HCT116 (cell line): Measurements from ENCODE around the gene ZBTB20. TPM values are rescaled to one million over a fixed set of nuclear protein-coding genes. Genes with fewer than 3 reads are reported as not detected.

ENCODE experiments used
- ATAC-seq: fragments of 200-7000 bp; cut with Tn5 transposase; 2 replicates; pipeline ENCODE4 v1.9.1; 2020; ENCODE audit warnings: mild to moderate bottlenecking, moderate library complexity
- BruUV-seq: library from RNA; stranded (reverse); fragments of 400-500 nt; replicated peaks from 2 replicates; lab custom pipeline; 2021; lab: Mats Ljungman, UMichigan
- CTCF ChIA-PET: fragments of 300-600 bp; sonication (Branson Sonifier 250); formaldehyde crosslinking; loops from one replicate; lab custom pipeline; 2021; ENCODE audit warnings: antibody characterized with exemption; lab: Charles Lee
- POLR2A ChIA-PET: fragments of 300-600, 350-600 bp; sonication (Branson Sonifier 250); formaldehyde crosslinking; loops from one replicate; lab custom pipeline; 2021; ENCODE audit warnings: antibody characterized with exemption; lab: Charles Lee
- RAD21 ChIA-PET, 2 experiments: fragments of 300-600 bp; sonication (Branson Sonifier 250); formaldehyde crosslinking; loops; one replicate each; lab custom pipeline; 2023; ENCODE audit warnings: low total read pairs in 2 of 2; ENCODE audit not compliant: uncharacterized antibody in 2 of 2, unreplicated experiment in 2 of 2, low non-redundant PET in 1 of 2; lab: Charles Lee
- DNase-seq: peaks from one replicate; pipeline ENCODE4 v3.0.0-alpha.2; 2010; ENCODE audit warnings: low read depth, low spot score
- H2AFZ ChIP-seq: fragments of 200-600 bp; shearing (Covaris generic), sonication (generic); 2 replicates; pipeline ENCODE4 v1.6.1; 2017; ENCODE audit warnings: low read depth, mixed run types, mixed read lengths, antibody characterized with exemption, low read length; ENCODE audit not compliant: poor library complexity, severe bottlenecking
- H3K27ac ChIP-seq: 2 replicates; pipeline ENCODE4 v1.5.1; 2012; ENCODE audit warnings: low read depth, low read length
- H3K27me3 ChIP-seq: fragments of 200-600 bp; sonication (generic); 2 replicates; pipeline ENCODE4 v1.6.1; 2016; ENCODE audit warnings: mixed run types, low read length, mixed read lengths; ENCODE audit not compliant: insufficient read depth
- H3K36me3 ChIP-seq, 2 experiments: fragments of 200-500 bp in 1 of 2; fragments of 200-600 bp in 1 of 2; sonication (Bioruptor generic) in 1 of 2; sonication (generic) in 1 of 2; 2 replicates each; pipeline versions ENCODE4 v1.5.1 to v1.6.1; 2014 to 2016; ENCODE audit warnings: low read length in 2 of 2, inconsistent platforms in 1 of 2, mixed read lengths in 1 of 2, mixed run types in 1 of 2; ENCODE audit not compliant: insufficient read depth in 2 of 2, control insufficient read depth in 1 of 2
- H3K4me1 ChIP-seq, 2 experiments: fragments of 200-600 bp in 1 of 2; sonication (generic) in 1 of 2; 2 replicates each; pipeline versions ENCODE4 v1.5.1 to v1.6.1; 2012 to 2017; ENCODE audit warnings: low read length in 2 of 2, inconsistent platforms in 1 of 2, mild to moderate bottlenecking in 1 of 2, mixed read lengths in 1 of 2, mixed run types in 1 of 2, moderate library complexity in 1 of 2; ENCODE audit not compliant: insufficient read depth in 2 of 2, control insufficient read depth in 1 of 2
- H3K4me2 ChIP-seq: fragments of 200-600 bp; sonication (generic); 2 replicates; pipeline ENCODE4 v1.6.1; 2017; ENCODE audit warnings: mixed run types, low read length, mixed read lengths
- H3K4me3 ChIP-seq, 2 experiments: fragments of 200-600 bp in 1 of 2; sonication (generic) in 1 of 2; replicated peaks in 1 of 2; 2 replicates each; pipeline ENCODE4 v1.5.1; 2011 to 2016; ENCODE audit warnings: low read length in 2 of 2, control low read depth in 1 of 2, low read depth in 1 of 2, mild to moderate bottlenecking in 1 of 2, mixed read lengths in 1 of 2, mixed run types in 1 of 2
- H3K79me2 ChIP-seq: fragments of 200-600 bp; sonication (generic); 2 replicates; pipeline ENCODE4 v1.6.1; 2017; ENCODE audit warnings: mild to moderate bottlenecking, mixed run types, low read length, moderate library complexity, mixed read lengths; ENCODE audit not compliant: insufficient read depth
- H3K9ac ChIP-seq: fragments of 200-600 bp; sonication (generic); 2 replicates; pipeline ENCODE4 v1.6.1; 2016; ENCODE audit warnings: low read length, mixed read lengths
- H3K9me2 ChIP-seq: fragments of 200-600 bp; sonication (generic), shearing (Covaris generic); 2 replicates; pipeline ENCODE4 v1.6.1; 2017; ENCODE audit warnings: mixed run types, mild to moderate bottlenecking, moderate library complexity; ENCODE audit not compliant: insufficient read depth
- H3K9me3 ChIP-seq, 2 experiments: fragments of 200-500 bp in 1 of 2; fragments of 200-600 bp in 1 of 2; sonication (Bioruptor generic) in 1 of 2; sonication (generic) in 1 of 2; 2 replicates each; pipeline ENCODE4 v1.6.1; 2014 to 2017; ENCODE audit warnings: low read length in 2 of 2, mixed read lengths in 2 of 2, inconsistent platforms in 1 of 2, low read depth in 1 of 2, mild to moderate bottlenecking in 1 of 2, mixed run types in 1 of 2, moderate library complexity in 1 of 2; ENCODE audit not compliant: control insufficient read depth in 1 of 2, insufficient read depth in 1 of 2
- H4K20me1 ChIP-seq: fragments of 200-600 bp; sonication (generic), shearing (Covaris generic); 2 replicates; pipeline ENCODE4 v1.6.1; 2017; ENCODE audit warnings: mixed run types, mild to moderate bottlenecking, moderate library complexity; ENCODE audit not compliant: insufficient read depth
- CBX3 ChIP-seq: IDR thresholded peaks from 2 replicates; pipeline ENCODE4 v1.6.1; 2012; ENCODE audit warnings: low read depth
- ELF1 ChIP-seq: IDR thresholded peaks from 2 replicates; pipeline ENCODE4 v1.6.1; 2012; ENCODE audit warnings: low read depth, borderline replicate concordance
- EZH2phosphoT487 ChIP-seq: fragments of 200-600 bp; IDR thresholded peaks from 2 replicates; pipeline ENCODE4 v1.6.1; 2018; ENCODE audit warnings: antibody characterized with exemption, borderline replicate concordance
- FOSL1 ChIP-seq: IDR thresholded peaks from 2 replicates; pipeline ENCODE4 v1.6.1; 2012; ENCODE audit warnings: low read depth
- POLR2AphosphoS5 ChIP-seq: IDR thresholded peaks from 2 replicates; pipeline ENCODE4 v1.6.1; 2011; ENCODE audit warnings: mild to moderate bottlenecking, low read depth, low read length, moderate library complexity
- RAD21 ChIP-seq: IDR thresholded peaks from 2 replicates; pipeline ENCODE4 v1.6.1; 2012; ENCODE audit warnings: low read depth, mild to moderate bottlenecking
- SIN3A ChIP-seq: IDR thresholded peaks from 2 replicates; pipeline ENCODE4 v1.6.1; 2012; ENCODE audit warnings: low read depth
- SP1 ChIP-seq: IDR thresholded peaks from 2 replicates; pipeline ENCODE4 v1.6.1; 2012; ENCODE audit warnings: low read depth
- ZFX ChIP-seq: fragments of 450-650 bp; IDR thresholded peaks from 2 replicates; pipeline ENCODE4 v1.6.1; 2017
- intact Hi-C: fragments of 100-400 bp; cut with micrococcal nuclease; formaldehyde crosslinking; loops from 2 replicates; pipeline ENCODE4 v1.10.0; 2022
- total RNA-seq: library from RNA; stranded (reverse); gene quantifications from one replicate; pipeline ENCODE4 v1.2.1, GENCODE V29; 2021; ENCODE audit not compliant: unreplicated experiment
- TF ChIP-seq, protein P1 (sequence below), 3 experiments: fragments of 200-600 bp in 1 of 3; sonication (generic) in 1 of 3; IDR thresholded peaks in 2 of 3; conservative IDR thresholded peaks in 1 of 3; 2 replicates each; pipeline ENCODE4 v1.5.1; 2012 to 2017; ENCODE audit warnings: low read depth in 2 of 3, low read length in 2 of 3, antibody characterized with exemption in 1 of 3, borderline replicate concordance in 1 of 3, control low read depth in 1 of 3, mild to moderate bottlenecking in 1 of 3, mixed read lengths in 1 of 3, mixed run types in 1 of 3, moderate library complexity in 1 of 3; ENCODE audit not compliant: insufficient read depth in 1 of 3
- TF ChIP-seq, protein P2 (sequence below): IDR thresholded peaks from 2 replicates; pipeline ENCODE4 v1.6.1; 2012; ENCODE audit warnings: low read depth
- TF ChIP-seq, protein P3 (sequence below): IDR thresholded peaks from 2 replicates; pipeline ENCODE4 v1.6.1; 2012

Gene ZBTB20
- total RNA-seq, 1 experiment from 2014 or later: 42.1 TPM

DNA sequence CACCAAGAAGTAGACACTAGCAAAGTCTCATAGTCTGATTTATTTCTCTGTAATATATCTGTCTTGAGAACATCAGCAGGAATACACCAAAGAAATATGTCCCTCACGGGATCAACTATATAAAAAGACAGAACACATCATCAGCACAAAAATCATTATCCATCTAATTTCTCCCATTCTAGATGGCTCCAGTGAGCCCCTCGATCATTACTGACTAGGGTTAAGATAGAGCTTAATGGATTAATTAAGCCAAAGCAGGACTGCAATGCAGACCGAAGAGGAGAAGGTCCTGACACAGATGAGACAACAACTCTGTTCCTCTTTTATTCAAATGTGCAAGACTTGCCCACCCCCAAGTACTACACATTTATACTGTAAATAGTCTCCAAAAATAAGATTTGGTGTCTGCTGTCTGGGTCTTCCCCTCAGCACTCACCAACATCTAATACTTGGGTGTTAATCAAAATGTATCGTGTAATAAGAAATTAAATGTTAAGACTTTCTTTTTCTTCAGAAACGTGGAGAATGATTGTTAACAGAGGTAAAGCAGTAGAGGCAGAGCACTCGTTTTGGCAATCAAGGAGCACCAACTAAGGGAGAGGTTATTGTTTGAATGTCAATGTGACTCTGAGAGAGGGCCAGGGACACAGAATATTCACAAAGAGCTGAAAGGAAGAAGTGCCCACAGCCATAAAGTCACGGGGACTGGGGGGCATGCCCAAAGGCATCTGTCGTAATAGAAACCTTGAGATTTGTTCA, 719.6 kb downstream of the ZBTB20 start:
- H3K9me3 ChIP-seq: no peaks in the 10 kb centered on the region
- ChIA-PET CTCF (no interaction called here), POLR2A (no interaction called here), RAD21 (no interaction called here)
- H3K4me1 ChIP-seq: peaks cover 3 to 11% of the 10 kb centered on the region in 2 experiments; a peak in 2 of 4 replicates
- 0 out of 2 replicates have a peak, but pooled peaks cover 3% of the 10 kb centered on the region for H4K20me1 ChIP-seq
- no TSS peak for BruUV-seq
- no peak overlapping the region for H3K4me3 ChIP-seq
- TF ChIP-seq EZH2phosphoT487: no peak
- H3K79me2 ChIP-seq: peaks cover 92% of the 10 kb centered on the region
- H2AFZ ChIP-seq: no peak overlapping the region
- H3K27me3 ChIP-seq: no peaks in the 10 kb centered on the region
- intact Hi-C loops: no loop called here
- ATAC-seq (no peak), DNase-seq (no peak)
- H3K9ac ChIP-seq: no peak overlapping the region
- H3K4me2 ChIP-seq: no peak overlapping the region
- H3K36me3 ChIP-seq: no peaks in the 10 kb centered on the region
- H3K27ac ChIP-seq: no peak overlapping the region
- no peaks in the 10 kb centered on the region for H3K9me2 ChIP-seq

DNA sequence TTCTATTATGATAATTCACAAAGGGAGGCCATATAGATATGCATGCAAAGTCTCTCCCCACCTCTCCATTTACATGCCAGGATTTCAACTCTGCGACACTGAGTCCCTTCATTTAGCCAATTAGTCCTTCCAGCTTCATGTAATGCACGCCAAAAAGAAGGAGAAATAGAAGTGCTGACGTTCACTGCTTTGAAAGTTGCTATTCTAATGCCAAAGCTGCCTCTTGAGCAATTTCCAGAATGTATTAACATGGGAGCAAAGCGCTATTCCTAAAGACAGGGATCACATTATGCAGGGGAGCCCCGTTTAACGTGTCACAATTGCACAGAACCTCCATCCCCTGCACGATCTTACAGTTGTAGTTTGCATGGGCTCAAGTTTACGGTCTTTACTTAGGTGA, 722.8 kb downstream of the ZBTB20 start:
- no peak for DNase-seq
- intact Hi-C loops: no loop called here
- ATAC-seq: no peak
- H3K4me3 ChIP-seq: no peak overlapping the region
- no peak for TF ChIP-seq SP1
- TF ChIP-seq CBX3: no peak
- TF ChIP-seq FOSL1: no peak
- no peak for TF ChIP-seq RAD21
- no peak for TF ChIP-seq ELF1
- no peak for TF ChIP-seq EZH2phosphoT487
- TF ChIP-seq, protein P1, sequence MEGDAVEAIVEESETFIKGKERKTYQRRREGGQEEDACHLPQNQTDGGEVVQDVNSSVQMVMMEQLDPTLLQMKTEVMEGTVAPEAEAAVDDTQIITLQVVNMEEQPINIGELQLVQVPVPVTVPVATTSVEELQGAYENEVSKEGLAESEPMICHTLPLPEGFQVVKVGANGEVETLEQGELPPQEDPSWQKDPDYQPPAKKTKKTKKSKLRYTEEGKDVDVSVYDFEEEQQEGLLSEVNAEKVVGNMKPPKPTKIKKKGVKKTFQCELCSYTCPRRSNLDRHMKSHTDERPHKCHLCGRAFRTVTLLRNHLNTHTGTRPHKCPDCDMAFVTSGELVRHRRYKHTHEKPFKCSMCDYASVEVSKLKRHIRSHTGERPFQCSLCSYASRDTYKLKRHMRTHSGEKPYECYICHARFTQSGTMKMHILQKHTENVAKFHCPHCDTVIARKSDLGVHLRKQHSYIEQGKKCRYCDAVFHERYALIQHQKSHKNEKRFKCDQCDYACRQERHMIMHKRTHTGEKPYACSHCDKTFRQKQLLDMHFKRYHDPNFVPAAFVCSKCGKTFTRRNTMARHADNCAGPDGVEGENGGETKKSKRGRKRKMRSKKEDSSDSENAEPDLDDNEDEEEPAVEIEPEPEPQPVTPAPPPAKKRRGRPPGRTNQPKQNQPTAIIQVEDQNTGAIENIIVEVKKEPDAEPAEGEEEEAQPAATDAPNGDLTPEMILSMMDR (IDR thresholded peaks at IDR 0.05 in 2 of 3, conservative IDR thresholded peaks at IDR 0.05 in 1 of 3; ENCODE audit: borderline replicate concordance in 1 of 3, insufficient read depth in 1 of 3, low read depth in 2 of 3, low read length in 2 of 3): no peak
- TF ChIP-seq, protein P2, sequence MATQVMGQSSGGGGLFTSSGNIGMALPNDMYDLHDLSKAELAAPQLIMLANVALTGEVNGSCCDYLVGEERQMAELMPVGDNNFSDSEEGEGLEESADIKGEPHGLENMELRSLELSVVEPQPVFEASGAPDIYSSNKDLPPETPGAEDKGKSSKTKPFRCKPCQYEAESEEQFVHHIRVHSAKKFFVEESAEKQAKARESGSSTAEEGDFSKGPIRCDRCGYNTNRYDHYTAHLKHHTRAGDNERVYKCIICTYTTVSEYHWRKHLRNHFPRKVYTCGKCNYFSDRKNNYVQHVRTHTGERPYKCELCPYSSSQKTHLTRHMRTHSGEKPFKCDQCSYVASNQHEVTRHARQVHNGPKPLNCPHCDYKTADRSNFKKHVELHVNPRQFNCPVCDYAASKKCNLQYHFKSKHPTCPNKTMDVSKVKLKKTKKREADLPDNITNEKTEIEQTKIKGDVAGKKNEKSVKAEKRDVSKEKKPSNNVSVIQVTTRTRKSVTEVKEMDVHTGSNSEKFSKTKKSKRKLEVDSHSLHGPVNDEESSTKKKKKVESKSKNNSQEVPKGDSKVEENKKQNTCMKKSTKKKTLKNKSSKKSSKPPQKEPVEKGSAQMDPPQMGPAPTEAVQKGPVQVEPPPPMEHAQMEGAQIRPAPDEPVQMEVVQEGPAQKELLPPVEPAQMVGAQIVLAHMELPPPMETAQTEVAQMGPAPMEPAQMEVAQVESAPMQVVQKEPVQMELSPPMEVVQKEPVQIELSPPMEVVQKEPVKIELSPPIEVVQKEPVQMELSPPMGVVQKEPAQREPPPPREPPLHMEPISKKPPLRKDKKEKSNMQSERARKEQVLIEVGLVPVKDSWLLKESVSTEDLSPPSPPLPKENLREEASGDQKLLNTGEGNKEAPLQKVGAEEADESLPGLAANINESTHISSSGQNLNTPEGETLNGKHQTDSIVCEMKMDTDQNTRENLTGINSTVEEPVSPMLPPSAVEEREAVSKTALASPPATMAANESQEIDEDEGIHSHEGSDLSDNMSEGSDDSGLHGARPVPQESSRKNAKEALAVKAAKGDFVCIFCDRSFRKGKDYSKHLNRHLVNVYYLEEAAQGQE: no peak
- TF ChIP-seq ZFX: no peak
- TF ChIP-seq, protein P3, sequence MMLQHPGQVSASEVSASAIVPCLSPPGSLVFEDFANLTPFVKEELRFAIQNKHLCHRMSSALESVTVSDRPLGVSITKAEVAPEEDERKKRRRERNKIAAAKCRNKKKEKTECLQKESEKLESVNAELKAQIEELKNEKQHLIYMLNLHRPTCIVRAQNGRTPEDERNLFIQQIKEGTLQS: no peak
- no peak for TF ChIP-seq POLR2AphosphoS5
- TF ChIP-seq SIN3A: no peak
- H3K9ac ChIP-seq: no peak overlapping the region
- H3K27me3 ChIP-seq: no peaks in the 10 kb centered on the region
- ChIA-PET RAD21 (no interaction called here), POLR2A (no interaction called here), CTCF (interaction anchor here (1.3 kb wide), 1 partner anchor 10 kb away, joined by 5 read pairs; no protein-coding TSS in a partner anchor)
- peaks cover 0 to 3% of the 10 kb centered on the region in 2 experiments; a peak in 3 of 4 replicates for H3K4me1 ChIP-seq
- no peak overlapping the region for H3K4me2 ChIP-seq
- 0 out of 2 replicates have a peak, but pooled peaks cover 3% of the 10 kb centered on the region for H4K20me1 ChIP-seq
- H3K9me2 ChIP-seq: no peaks in the 10 kb centered on the region
- no peak overlapping the region for H2AFZ ChIP-seq
- no peak overlapping the region for H3K27ac ChIP-seq
- peaks cover 92% of the 10 kb centered on the region for H3K79me2 ChIP-seq
- no peaks in the 10 kb centered on the region for H3K9me3 ChIP-seq
- BruUV-seq: no TSS peak
- no peaks in the 10 kb centered on the region for H3K36me3 ChIP-seq
